Mucosa of descending colon (tissue), 3 donors: ENCODE data around the gene NCOA7. TPM values are rescaled to one million over a fixed set of nuclear protein-coding genes. Genes with fewer than 3 reads are reported as not detected.

Experiments
- ATAC-seq: fragments of 200-7000 bp; cut with Tn5 transposase; one replicate; pipeline ENCODE4 v1.9.1; 2020; ENCODE audit warnings: mild to moderate bottlenecking, moderate library complexity
- DNase-seq, 3 donors: peaks; one replicate each; pipeline ENCODE4 v3.0.0-alpha.2; 2020
- H3K36me3 ChIP-seq: fragments of 200-600 bp; one replicate; pipeline ENCODE4 v1.8.0; 2021; ENCODE audit warnings: low read depth, mild to moderate bottlenecking
- H3K4me1 ChIP-seq: fragments of 200-600 bp; one replicate; pipeline ENCODE4 v1.8.0; 2021; ENCODE audit warnings: low read depth, mild to moderate bottlenecking
- H3K4me3 ChIP-seq: fragments of 200-600 bp; one replicate; pipeline ENCODE4 v1.8.0; 2021; ENCODE audit warnings: mild to moderate bottlenecking
- H3K9me3 ChIP-seq: fragments of 200-600 bp; one replicate; pipeline ENCODE4 v1.8.0; 2021; ENCODE audit warnings: mild to moderate bottlenecking
- intact Hi-C, 2 donors: fragments of 100-400 bp; cut with DNase I in 1 of 2; cut with micrococcal nuclease in 1 of 2; formaldehyde crosslinking; loops; one replicate each; pipeline versions ENCODE4 v1.11.0 to v1.11.1; 2022; cut with DNase I, micrococcal nuclease
- total RNA-seq, 3 donors: library from RNA; stranded (reverse); fragmentation: NEBNext Ultra II Directional in 2 of 3; extraction: Animal tissue kit (Norgen Biotek cat#: 25700) in 2 of 3; gene quantifications; one replicate each; pipeline versions ENCODE4 v1.2.1 to v1.2.4, GENCODE V29; 2021 to 2023
- TF ChIP-seq, protein P1 (sequence below): fragments of 200-600 bp; IDR thresholded peaks from one replicate; pipeline ENCODE4 v1.8.0; 2022; ENCODE audit warnings: antibody characterized with exemption, mild to moderate bottlenecking
- donor health status: DM: no; HTN: no; CAD: no; lungs with moderate emphysema.
- donor health status: DM: no; HTN: no; CAD: no.
- donor health status: DM: no; HTN: yes; CAD: no.

The NCOA7 gene
- total RNA-seq, 3 donors from 2014 or later: 28.9 to 54.0 (median 49.6) TPM

DNA sequence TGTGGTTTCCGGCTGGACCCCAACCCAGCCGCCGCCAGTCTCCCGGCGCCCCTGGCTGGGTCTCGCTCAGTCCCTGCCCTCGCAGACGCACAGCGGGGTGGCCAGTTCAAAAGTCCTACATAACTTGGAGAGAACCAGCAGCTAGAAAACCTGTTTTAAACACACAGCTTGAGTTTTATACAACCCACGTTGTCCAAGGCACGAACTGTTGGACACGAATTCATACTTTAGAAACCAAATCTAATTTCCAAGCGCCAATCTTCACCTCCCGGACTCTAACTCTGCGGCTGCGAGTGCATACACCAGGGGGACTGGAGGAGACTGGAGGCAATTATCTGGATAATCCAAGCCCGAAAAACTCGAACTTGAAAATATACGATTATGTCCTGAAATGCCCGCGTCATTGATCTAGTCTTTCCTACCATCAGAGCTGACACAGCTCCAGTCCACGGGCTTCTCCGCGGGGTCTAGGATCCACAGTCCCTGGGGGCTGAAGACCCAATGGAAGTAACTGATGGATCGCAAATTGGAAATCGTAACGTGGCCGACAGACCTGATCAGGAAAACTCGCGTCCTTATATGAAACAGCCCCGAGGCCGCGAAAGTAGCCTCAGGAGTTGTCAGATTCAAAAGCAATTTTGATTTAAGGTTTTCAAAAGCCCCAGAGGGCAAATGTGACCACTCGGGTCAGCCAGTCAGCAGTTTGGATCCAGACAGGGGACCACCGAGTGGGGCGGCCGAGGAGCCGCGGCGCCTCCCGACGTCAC lies 42.2 kb upstream of the NCOA7 start:
- Histone ChIP-seq H3K9me3 (no peaks in the 10 kb centered on the region), H3K36me3 (no peaks in the 10 kb centered on the region), H3K4me1 (peaks cover 24% of the 10 kb centered on the region), H3K4me3 (peak overlapping the region; percentile 23)
- TF ChIP-seq, protein P1, sequence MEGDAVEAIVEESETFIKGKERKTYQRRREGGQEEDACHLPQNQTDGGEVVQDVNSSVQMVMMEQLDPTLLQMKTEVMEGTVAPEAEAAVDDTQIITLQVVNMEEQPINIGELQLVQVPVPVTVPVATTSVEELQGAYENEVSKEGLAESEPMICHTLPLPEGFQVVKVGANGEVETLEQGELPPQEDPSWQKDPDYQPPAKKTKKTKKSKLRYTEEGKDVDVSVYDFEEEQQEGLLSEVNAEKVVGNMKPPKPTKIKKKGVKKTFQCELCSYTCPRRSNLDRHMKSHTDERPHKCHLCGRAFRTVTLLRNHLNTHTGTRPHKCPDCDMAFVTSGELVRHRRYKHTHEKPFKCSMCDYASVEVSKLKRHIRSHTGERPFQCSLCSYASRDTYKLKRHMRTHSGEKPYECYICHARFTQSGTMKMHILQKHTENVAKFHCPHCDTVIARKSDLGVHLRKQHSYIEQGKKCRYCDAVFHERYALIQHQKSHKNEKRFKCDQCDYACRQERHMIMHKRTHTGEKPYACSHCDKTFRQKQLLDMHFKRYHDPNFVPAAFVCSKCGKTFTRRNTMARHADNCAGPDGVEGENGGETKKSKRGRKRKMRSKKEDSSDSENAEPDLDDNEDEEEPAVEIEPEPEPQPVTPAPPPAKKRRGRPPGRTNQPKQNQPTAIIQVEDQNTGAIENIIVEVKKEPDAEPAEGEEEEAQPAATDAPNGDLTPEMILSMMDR: no peak
- peak in 1 of 3 donors; percentile 22 for DNase-seq
- ATAC-seq: peak; percentile 1
- intact Hi-C loops: no loop called here

DNA sequence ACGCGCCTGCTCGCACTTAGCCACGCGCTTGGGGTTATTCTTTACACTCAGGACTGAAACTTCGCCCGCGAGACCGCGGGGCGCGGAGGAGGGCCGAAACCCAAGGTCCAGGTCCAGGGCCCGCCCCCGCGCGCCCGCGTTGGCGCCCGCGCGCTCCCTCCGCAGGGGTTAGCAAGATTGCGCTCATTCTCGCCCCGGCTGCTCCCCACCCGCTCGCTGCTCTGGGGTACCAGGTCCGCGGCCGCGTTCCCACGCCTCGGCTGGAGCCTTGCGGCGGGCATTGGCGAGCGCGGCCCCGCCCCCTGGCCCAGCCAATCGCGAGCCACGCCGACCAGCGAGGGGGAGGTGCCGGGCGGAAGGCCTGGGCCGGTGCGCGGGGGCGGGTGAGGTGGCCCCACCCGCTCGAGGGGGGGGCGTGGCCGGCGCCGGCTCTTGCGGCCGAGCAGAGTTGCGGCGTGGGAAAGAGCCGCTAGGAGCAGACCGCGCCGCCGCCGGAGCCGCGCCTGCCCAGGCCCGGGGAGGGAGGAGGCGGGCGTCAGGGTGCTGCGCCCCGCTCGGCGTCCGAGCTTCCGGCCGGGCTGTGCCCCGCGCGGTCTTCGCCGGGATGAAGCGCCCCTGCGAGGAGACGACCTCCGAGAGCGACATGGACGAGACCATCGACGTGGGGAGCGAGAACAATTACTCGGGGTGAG lies 41.4 kb upstream of the NCOA7 start, which contains the start of gene HEY2:
Gene HEY2, plus strand, starts transcription at position 460 of the 692 bp plus-strand sequence. Its CDS starts 145 bp downstream, at position 605.
- ATAC-seq: peak; percentile 99
- Histone ChIP-seq H3K36me3 (no peaks in the 10 kb centered on the region), H3K4me1 (peaks cover 24% of the 10 kb centered on the region), H3K9me3 (no peaks in the 10 kb centered on the region), H3K4me3 (peak within 1 kb of the TSS; percentile 23)
- intact Hi-C loops: no loop called here
- DNase-seq: peak; percentile 91 to 95 (median 92)
- TF ChIP-seq, protein P1: no peak

DNA sequence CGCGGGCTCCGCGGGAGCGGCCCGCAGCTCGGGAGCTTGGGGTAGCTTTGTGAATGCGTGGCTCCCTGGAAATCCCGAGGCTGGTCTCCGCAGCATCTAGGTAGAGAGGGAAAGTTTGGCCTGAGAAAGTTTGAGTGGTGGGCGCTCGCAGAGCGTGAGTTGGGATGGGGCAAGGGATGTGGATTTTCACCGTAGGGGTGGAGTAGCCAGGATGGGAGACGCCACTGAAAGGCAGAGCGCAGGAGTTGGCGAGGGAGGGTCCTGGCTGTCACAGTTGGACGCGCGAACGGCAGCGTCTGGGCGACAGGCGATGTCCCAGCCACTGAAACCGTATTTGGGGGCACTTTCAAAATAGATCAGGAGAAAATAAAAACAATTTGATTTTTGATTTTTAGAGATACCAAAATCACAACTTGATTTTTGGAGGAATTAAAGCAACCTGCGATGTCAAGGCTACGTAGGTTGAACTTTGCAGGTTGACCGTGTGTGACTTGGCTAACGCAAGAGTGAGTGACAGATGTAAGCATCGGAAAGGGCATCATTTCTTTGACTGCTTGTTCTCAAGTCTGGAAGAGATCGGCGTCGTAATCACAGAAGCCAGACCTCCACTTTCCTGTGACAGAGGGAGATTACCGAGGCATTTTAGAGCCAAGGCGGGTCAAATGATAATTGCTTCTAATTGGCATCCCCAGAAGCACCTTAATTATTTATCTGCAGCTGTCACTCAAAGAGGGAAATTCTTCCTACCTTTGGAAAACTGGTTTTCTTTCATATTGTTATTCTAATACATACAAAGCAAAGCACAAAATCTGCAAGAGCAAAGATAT lies 40.7 kb upstream of the NCOA7 start:
- H3K4me3 ChIP-seq: peak overlapping the region; percentile 12
- no peaks in the 10 kb centered on the region for H3K9me3 ChIP-seq
- TF ChIP-seq, protein P1: no peak
- ATAC-seq: no peak
- peaks cover 24% of the 10 kb centered on the region for H3K4me1 ChIP-seq
- intact Hi-C loops: no loop called here
- no peaks in the 10 kb centered on the region for H3K36me3 ChIP-seq
- DNase-seq: peak in 1 of 3 donors; percentile 10

- intact Hi-C loops: no loop called here
- Histone ChIP-seq H3K9me3 (no peaks in the 10 kb centered on the region), H3K4me3 (no peak overlapping the region), H3K4me1 (peaks cover 24% of the 10 kb centered on the region), H3K36me3 (no peaks in the 10 kb centered on the region)
- TF ChIP-seq, protein P1: no peak
- DNase-seq (no peak), ATAC-seq (no peak)
Measured at GRCh38 chr6:125750692-125751333, 39.9 kb upstream of the NCOA7 start.

- no peaks in the 10 kb centered on the region for H3K36me3 ChIP-seq
- no peak overlapping the region for H3K4me3 ChIP-seq
- H3K4me1 ChIP-seq: peaks cover 24% of the 10 kb centered on the region
- no peak for DNase-seq
- TF ChIP-seq, protein P1: no peak
- no peaks in the 10 kb centered on the region for H3K9me3 ChIP-seq
- intact Hi-C loops: no loop called here
- no peak for ATAC-seq
Measured at GRCh38 chr6:125751334-125751916, 39.3 kb upstream of the NCOA7 start.
